Activated B cell treated with CpG ODN at 0.5 μM for 24 hours (primary cell): Measurements from ENCODE around the gene P2RX4. TPM values are rescaled to one million over a fixed set of nuclear protein-coding genes. Genes with fewer than 3 reads are reported as not detected.
A peak's percentile ranks its signal among the peaks of the same experiment; 100 is the strongest.
"Not testable (repeated sequence)": the region's sequence is repeated elsewhere in the genome, so short reads cannot be mapped to it uniquely, and the experiment has no call there.

Source experiments
- ATAC-seq: fragments of 200-7000 bp; cut with Tn5 transposase; one replicate; pipeline ENCODE4 v1.10.0; 2021; ENCODE audit warnings: low read depth, mild to moderate bottlenecking, moderate library complexity
- CTCF ChIA-PET: fragments of 350-600 bp; sonication (Branson Sonifier 250); formaldehyde crosslinking; loops from one replicate; lab custom pipeline; 2021; ENCODE audit warnings: antibody characterized with exemption; lab: Charles Lee
- POLR2A ChIA-PET: fragments of 350-600 bp; sonication (Branson Sonifier 250); formaldehyde crosslinking; loops from one replicate; lab custom pipeline; 2021; ENCODE audit warnings: antibody characterized with exemption; lab: Charles Lee
- DNase-seq: peaks from one replicate; pipeline ENCODE4 v3.0.0; 2022
- H3K27ac Mint-ChIP-seq: one replicate; pipeline ENCODE4 v1.8.0; 2020; ENCODE audit warnings: mixed read lengths
- H3K27me3 Mint-ChIP-seq: one replicate; pipeline ENCODE4 v1.8.0; 2021; ENCODE audit warnings: mixed read lengths
- H3K36me3 Mint-ChIP-seq: one replicate; pipeline ENCODE4 v1.8.0; 2021; ENCODE audit warnings: low read depth, mixed read lengths
- H3K4me1 Mint-ChIP-seq: one replicate; pipeline ENCODE4 v1.8.0; 2021; ENCODE audit warnings: mixed read lengths
- H3K4me3 Mint-ChIP-seq: one replicate; pipeline ENCODE4 v1.8.0; 2020; ENCODE audit warnings: mild to moderate bottlenecking, mixed read lengths
- H3K9me3 Mint-ChIP-seq: one replicate; pipeline ENCODE4 v1.8.0; 2020; ENCODE audit warnings: mixed read lengths
- intact Hi-C: fragments of 100-400 bp; cut with micrococcal nuclease; formaldehyde crosslinking; loops from one replicate; pipeline ENCODE4 v1.15.1; 2024
- total RNA-seq: library from RNA; stranded (reverse); gene quantifications from 2 replicates; pipeline ENCODE4 v1.2.3, GENCODE V29; 2022
- TF ChIP-seq, protein P1 (sequence below): fragments of 200-600 bp; IDR thresholded peaks from one replicate; pipeline ENCODE4 v1.8.0; 2022; ENCODE audit warnings: antibody characterized with exemption, mild to moderate bottlenecking

P2RX4 gene
- total RNA-seq, 1 donor from 2014 or later, result 17.0 TPM

DNA sequence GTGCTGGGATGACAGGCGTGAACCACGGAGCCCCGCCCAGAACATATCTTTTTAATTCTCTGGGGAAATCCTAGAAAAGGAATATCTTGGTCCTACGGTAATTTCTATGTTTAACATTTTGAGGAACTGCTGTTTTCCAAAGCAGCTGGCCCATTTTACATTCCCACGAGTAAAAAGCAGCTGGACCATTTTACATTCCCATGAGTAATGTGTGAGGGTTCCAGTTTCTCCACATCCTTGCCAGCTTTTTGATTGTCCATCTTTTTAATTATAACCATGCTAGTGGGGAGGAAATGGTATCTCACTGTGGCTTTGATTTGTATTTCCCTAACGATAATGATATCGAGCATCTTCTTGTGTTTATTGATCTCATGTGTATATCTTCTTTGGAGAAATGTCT, 4.4 kb upstream of the P2RX4 start:
- intact Hi-C loops, result no loop called here
- TF ChIP-seq, protein P1, sequence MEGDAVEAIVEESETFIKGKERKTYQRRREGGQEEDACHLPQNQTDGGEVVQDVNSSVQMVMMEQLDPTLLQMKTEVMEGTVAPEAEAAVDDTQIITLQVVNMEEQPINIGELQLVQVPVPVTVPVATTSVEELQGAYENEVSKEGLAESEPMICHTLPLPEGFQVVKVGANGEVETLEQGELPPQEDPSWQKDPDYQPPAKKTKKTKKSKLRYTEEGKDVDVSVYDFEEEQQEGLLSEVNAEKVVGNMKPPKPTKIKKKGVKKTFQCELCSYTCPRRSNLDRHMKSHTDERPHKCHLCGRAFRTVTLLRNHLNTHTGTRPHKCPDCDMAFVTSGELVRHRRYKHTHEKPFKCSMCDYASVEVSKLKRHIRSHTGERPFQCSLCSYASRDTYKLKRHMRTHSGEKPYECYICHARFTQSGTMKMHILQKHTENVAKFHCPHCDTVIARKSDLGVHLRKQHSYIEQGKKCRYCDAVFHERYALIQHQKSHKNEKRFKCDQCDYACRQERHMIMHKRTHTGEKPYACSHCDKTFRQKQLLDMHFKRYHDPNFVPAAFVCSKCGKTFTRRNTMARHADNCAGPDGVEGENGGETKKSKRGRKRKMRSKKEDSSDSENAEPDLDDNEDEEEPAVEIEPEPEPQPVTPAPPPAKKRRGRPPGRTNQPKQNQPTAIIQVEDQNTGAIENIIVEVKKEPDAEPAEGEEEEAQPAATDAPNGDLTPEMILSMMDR, result no peak
- H3K4me1 Mint-ChIP-seq, result peaks cover 6% of the 10 kb centered on the region
- ATAC-seq (no peak), DNase-seq (no peak)
- no peaks in the 10 kb centered on the region for H3K36me3 Mint-ChIP-seq
- ChIA-PET POLR2A (no interaction called here), CTCF (no interaction called here)
- no peaks in the 10 kb centered on the region for H3K9me3 Mint-ChIP-seq
- H3K4me3 Mint-ChIP-seq, result no peak overlapping the region
- H3K27me3 Mint-ChIP-seq, result no peaks in the 10 kb centered on the region
- H3K27ac Mint-ChIP-seq, result no peak overlapping the region

DNA sequence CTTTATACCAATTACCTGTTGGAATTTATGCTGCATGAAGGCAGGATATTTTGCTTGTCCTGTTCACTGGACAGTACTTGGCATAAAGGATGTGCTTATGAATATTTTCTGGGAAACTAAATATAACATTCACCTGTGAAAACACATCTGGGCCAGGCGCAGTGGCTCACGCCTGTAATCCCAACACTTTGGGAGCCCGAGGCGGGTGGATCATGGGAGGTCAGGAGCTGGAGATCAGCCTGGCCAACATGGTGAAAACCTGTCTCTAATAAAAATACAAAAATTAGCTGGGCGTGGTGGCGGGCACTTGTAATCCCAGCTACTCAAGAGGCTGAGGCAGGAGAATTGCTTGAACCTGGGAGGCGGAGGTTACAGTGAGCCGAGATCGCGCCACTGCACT, 1.4 kb upstream of the P2RX4 start:
- H3K4me3 Mint-ChIP-seq, ATAC-seq, intact Hi-C loops, H3K9me3 Mint-ChIP-seq, H3K27me3 Mint-ChIP-seq, CTCF ChIA-PET, H3K36me3 Mint-ChIP-seq, DNase-seq: not testable (repeated sequence)
- POLR2A ChIA-PET, result interaction anchor here (0.7 to 1.2 kb wide), 3 partner anchors 12 to 98 kb away, joined by 3 to 11 read pairs (median 3); no protein-coding TSS in a partner anchor
- Mint-ChIP-seq H3K4me1 (peaks cover 15% of the 10 kb centered on the region), H3K27ac (peak overlapping the region; percentile 12)

DNA sequence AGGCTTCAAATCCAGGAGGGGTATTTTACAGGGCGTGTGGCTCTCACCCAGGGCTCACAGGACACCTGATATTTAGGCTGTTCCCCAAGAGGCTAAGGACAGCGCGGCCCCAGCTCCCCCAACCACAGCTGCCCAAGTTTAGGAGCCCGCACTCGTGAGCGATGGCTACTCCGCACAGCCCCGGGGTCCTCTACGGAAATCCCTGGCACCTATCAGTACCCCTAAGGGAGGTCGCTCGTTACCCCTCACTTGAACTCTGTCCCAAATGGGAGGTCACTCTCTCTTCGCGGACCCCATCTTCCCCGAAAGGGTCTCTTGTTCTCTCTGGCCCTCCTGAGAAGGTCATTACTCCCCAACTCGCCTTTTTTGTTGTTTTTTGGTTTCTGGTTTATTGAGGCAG, 708 bp upstream of the P2RX4 start:
- Mint-ChIP-seq H3K36me3 (peaks cover 4% of the 10 kb centered on the region), H3K27me3 (no peaks in the 10 kb centered on the region), H3K4me3 (peak overlapping the region; percentile 46), H3K27ac (peak overlapping the region; percentile 46), H3K9me3 (no peaks in the 10 kb centered on the region), H3K4me1 (peaks cover 17% of the 10 kb centered on the region)
- TF ChIP-seq, protein P1, result no peak
- ATAC-seq (no peak), DNase-seq (no peak)
- POLR2A ChIA-PET, result interaction anchor here (1.0 to 1.7 kb wide), 3 partner anchors 12 to 24 kb away, joined by 3 to 11 read pairs (median 7); no protein-coding TSS in a partner anchor
- intact Hi-C loops, result no loop called here
- CTCF ChIA-PET, result no interaction called here

DNA sequence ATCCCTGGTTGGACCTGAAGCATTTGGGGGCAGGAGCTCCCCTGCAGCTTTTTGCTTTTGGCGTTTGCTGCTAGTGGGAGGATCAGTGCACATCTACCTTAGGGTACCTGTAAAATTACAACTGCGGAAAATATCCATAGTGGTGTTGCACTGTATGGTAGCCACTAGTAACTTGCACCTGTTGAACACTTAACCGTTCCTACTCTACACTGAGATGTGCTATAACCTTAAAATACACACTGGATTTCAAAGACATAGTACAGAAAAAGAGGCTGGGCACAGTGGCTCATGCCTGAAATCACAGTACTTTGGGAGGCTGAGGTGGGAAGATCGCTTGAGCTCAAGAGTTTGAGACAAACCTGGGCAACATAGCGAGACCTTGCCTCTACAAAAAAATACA, 2.9 kb downstream of the P2RX4 start:
- CTCF ChIA-PET, result no interaction called here
- Mint-ChIP-seq H3K4me3 (no peak overlapping the region), H3K27ac (no peak overlapping the region), H3K9me3 (no peaks in the 10 kb centered on the region), H3K27me3 (no peaks in the 10 kb centered on the region), H3K36me3 (peaks cover 17% of the 10 kb centered on the region), H3K4me1 (peaks cover 26% of the 10 kb centered on the region)
- intact Hi-C loops, result loop anchor here (5.0 to 10.0 kb wide), 2 partner anchors 84 to 628 kb away; partner anchors contain the start of genes CAMKK2 and POP5
- TF ChIP-seq, protein P1, result no peak
- ATAC-seq, result no peak
- POLR2A ChIA-PET, result interaction anchor here (1.3 kb wide), 1 partner anchor 9 kb away, joined by 3 read pairs; no protein-coding TSS in a partner anchor
- no peak for DNase-seq

DNA sequence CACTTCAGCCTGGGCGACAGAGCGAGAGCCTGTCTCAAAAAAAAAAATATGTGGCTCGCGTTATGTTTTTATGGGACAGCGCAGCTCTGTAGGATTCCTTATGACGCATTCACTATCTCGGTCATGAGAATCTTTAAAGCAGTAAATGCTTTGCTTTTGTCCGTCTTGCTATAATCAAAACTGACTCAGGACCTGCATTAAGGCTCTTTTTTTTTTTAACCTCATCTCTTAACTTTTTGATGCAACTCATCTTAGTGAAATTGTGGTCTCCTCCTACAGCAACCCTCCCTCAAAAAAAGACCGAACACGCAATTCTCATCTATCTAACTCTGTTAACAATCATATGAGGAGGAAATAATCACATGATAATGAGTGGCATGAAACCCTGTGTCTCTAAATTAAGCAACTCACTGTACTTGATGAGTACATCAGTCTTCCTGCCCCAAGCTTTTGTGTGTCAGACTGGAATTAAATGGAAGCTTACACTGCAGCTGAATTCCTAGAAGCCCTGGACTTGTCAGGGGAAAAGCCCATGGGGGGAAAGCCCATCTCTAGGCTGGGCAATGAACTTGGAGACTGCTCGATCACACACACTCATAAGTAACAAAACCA, 4.3 kb downstream of the P2RX4 start:
- Mint-ChIP-seq H3K27me3 (no peaks in the 10 kb centered on the region), H3K4me1 (peaks cover 24% of the 10 kb centered on the region), H3K27ac (peak overlapping the region; percentile 54), H3K9me3 (no peaks in the 10 kb centered on the region), H3K36me3 (peaks cover 26% of the 10 kb centered on the region), H3K4me3 (no peak overlapping the region)
- POLR2A ChIA-PET, result interaction anchor here (1.3 kb wide), 2 partner anchors 8 to 13 kb away, joined by 3 to 4 read pairs; no protein-coding TSS in a partner anchor
- CTCF ChIA-PET, result no interaction called here
- intact Hi-C loops, result loop anchor here (5.0 to 10.0 kb wide), 2 partner anchors 83 to 629 kb away; partner anchors contain the start of genes CAMKK2 and POP5
- DNase-seq (no peak), ATAC-seq (no peak)
- TF ChIP-seq, protein P1, result no peak
